Renal pelvis (tissue), 4 donors: ENCODE data around the gene IQSEC1. TPM values are rescaled to one million over a fixed set of nuclear protein-coding genes. Genes with fewer than 3 reads are reported as not detected.
"Not testable (repeated sequence)": the region's sequence is repeated elsewhere in the genome, so short reads cannot be mapped to it uniquely, and the experiment has no call there.

Experiments
- DNase-seq: peaks from one replicate; pipeline ENCODE4 v3.0.0-alpha.2; 2013
- polyA plus RNA-seq, 3 donors: library from polyadenylated mRNA; unstranded; fragments of 120-200 nt; gene quantifications; one replicate each; pipeline ENCODE4 v1.2.1, GENCODE V29; 2013; ENCODE audit not compliant: insufficient read length in 3 of 3

IQSEC1 gene
- polyA plus RNA-seq, 3 donors = 33.0 to 40.4 (median 35.6) TPM

DNA sequence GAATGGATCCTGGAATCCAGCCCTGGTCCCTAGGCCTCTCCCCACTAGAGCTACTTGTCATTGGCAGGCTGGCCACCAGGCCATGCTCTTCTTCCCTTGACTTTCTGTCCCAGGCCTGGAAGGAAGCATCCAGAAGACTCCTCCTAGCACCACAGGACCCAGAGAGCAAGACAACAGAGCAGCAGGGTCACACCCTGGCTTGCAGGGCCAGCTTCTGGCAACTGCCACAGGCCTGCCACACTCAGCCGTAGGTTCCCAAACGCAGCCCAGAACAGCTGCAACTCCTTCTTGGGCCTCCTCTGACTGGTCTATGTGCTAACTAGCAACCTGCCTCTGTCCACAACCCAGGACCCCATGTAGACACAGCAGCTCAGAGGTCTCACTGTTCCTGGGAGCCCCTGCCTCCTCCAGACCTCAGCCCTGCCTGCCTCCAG, 195.1 kb downstream of the IQSEC1 start:
- no peak for DNase-seq

- DNase-seq = no peak
Observed at GRCh38 chr3:12877040-12877439, 196.2 kb downstream of the IQSEC1 start.

DNA sequence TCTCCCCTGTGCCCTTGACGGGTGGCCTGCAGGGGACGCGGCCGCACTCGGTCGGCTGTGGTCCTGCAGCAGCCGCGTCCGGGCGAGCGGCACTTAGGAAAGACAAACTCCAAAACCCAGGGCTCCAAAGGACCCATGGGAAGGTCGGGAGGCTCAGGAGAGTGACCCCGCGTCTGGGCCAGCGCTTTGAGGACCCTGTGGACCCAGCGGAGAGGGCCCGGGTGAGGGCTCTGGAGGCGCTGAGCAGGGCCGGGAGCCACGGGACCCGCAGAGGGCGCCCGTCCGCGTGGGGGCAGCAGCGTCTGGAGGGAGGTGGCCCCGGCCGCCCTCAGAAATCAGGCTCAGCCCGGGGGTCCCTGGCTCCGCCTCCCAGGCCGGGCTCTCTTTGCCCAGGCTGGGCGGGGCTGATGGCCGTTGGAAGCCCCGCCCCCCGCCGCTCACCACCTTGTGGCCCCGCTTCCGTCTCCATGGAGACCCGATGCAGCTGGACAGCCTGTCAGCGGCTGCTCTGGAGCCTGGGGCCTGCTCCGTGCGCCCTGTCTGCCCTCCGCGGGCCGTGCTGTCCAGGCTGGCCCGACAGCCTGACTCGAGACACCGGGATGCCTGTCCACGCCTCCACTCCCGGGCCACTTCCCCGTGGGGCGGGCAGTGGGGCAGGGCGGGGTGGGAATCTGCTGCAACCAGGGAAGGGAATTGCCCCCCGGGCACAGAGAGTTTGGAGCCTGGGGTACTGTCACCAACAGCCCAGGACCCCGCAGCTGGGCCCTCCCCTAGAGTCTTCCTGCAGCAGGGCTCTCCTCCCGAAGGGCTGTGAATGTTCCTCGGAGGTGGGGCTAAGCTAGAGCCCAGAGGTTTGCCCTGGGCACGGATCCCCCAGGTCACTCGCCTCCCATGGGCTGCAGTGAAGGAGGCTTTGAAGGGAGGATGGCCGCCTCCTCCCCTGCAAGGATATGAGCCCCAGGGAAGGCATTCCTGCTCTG, 197.1 kb downstream of the IQSEC1 start:
- no peak for DNase-seq

DNA sequence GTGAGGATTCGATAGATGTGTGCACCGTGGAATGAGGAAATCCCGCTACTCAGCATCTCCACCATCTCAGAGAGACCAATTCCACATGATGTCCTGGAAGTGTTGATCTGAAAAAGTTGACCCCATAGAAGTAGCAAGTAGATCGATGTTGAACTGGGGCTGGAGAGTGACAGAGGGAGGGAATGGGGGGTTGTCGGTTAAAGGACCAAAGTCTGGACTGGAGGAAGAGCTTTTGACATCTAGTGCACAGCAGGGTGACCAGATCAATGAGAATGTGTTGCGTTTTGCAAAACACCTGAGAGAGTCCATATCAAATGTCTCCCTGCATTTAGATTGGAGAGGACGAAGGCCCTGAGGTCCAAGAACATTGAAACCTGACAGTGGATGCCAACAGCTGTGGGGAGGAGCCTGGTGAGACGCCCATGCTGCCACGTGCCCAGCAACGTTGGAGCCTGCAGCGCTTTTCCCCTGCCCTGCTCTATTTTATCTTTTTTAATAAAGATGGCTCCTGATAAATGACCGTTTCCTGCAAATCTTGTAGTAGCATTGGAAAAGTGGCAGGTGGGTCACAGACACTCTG, 201.7 kb downstream of the IQSEC1 start:
- no peak for DNase-seq

GRCh38 chr3:12870942-12871341, 202.3 kb downstream of the IQSEC1 start:
- no peak for DNase-seq

DNA sequence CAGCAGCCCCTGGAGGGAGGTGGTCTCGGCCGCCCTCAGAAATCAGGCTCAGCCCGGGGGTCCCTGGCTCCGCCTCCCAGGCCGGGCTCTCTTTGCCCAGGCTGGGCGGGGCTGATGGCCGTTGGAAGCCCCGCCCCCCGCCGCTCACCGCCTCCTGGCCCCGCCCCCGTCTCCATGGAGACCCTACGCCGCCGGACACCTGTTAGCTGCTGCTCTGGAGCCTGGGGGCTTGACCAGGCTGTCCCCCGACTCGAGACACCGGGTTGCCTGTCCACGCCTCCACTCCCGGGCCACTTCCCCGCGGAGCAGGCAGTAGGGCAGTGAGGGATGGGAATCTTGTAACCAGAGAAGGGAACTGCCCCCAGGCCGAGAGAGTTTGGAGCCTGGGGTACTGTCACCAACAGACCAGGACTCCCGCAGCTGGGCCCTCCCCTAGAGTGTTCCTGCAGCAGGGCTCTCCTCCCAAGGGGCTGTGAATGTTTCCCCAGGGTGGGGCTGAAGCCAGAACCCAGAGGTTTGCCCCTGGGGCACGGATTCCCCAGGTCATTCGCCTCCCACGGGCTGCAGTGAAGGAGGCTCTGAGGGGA, 204.1 kb downstream of the IQSEC1 start:
- DNase-seq = peak; percentile 46

DNA sequence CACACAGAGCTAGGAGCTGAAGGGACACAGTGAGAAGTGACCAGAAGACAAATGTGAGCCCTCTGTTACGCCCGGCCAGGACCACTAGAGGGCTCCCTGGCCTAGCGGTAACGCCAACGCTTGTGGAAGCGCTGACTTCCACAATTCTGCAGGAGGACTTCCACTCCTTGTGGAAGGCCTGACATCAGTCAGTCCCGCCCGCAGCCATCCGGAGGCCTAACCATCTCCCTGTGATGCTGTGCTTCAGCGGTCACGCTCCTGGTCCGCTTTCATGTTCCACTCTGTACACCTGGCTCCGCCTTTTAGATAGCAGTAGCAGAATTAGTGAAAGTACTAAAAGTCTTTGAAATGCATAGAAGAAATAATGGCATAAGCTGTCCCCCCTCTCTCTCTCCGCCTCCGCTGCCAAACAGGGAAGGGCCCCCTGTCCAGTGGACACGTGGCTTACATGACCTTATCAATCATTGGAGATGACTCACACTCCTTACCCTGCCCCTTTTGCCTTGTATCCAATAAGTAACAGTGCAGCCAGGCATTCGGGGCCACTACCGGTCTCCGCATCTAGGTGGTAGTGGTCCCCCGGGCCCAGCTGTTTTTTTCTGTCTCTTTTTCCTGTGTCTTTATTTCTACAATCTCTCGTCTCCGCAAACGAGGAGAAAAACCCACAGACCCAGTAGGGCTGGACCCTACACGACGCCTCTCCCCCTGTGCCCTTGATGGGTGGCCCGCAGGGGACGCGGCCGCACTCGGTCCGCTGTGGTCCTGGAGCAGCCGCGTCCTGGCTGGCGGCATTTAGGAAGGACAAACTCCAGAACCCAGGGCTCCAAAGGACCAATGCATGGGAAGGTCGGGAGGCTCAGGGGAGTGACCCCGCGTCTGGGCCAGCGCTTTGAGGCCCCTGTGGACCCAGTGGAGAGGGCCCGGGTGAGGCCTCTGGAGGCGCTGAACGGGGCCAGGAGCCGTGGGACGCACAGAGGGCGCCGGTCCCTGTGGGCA, 204.9 kb downstream of the IQSEC1 start:
- peak; percentile 80 for DNase-seq

DNA sequence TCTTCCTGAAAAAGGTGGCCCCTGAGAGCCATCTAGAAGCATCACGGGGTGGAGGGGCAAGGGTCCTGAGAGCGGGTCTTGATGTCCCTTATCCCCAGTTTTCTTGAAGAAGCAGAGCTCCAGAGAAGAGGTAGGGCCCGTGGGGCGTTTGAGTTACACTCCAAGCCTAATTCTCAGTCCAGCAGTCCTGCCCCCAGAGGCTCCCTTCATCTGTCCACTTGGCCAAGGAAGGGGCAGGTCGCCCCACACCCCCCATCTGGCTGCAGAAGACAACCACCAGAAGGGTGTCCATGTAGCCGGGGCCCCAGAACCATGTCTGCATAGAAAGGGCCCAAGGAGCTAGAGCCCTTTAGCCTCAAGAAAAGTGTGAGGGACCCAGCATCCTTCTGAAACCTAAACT, 206.4 kb downstream of the IQSEC1 start:
- no peak for DNase-seq

- no peak for DNase-seq
Observed at GRCh38 chr3:12865271-12865670, 208.0 kb downstream of the IQSEC1 start.

DNA sequence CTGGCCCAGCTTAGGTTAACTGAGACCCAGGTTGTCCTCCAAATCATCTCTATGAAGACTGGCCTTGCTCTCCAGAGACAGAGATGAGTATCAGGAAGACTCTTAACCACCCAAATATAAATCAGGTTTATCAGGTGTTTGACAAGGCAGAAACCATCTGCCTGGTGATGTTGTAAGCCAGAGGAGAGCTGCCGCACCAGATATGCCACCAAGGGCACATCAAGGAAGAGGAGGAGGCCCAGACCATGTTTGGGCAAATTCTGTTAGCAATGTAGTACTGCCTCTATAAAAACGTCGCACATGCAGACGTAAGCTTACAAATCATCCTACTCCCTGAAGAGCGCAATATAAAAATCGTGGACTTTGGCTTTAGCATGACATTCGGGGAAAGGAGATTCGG, 210.8 kb downstream of the IQSEC1 start:
- no peak for DNase-seq

DNA sequence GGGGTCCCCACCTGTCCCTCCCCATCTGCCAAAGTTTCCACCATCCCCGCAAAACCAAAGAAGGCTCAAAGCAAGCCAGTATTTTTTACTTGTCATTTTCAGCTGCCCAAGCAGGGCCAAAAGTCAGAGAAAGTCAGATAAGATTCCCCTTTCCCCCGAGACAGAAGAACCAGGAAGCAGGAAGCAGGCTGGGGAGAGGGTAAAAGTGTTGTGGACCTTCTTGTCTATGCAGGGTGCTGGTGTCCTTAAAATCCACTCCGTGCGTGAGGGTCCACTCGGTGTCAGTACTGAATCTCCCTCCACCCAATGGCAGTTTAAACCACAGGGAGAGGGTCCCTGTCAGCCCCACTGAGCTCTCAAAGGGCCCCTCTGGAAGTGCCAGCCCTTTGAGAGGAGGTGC, 211.6 kb downstream of the IQSEC1 start:
- DNase-seq = no peak

DNA sequence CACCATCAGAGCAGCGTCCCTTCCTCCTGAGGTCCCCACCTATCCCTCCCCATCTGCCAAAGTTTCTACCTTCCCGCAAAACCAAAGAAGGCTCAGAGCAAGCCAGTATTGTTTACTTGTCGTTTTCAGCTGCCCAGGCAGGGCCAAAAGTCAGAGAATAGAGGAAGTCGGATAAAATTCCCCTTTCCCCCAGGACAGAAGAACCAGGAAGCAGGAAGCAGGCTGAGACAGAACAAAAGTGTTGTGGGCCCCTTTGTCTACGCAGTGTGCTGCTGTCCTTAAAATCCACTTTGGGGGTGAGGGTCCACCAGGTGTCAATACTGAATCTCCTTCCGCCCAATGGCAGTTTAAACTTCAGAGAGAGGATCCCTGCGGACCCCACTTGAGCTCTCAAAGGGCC, 213.4 kb downstream of the IQSEC1 start:
- no peak for DNase-seq

DNA sequence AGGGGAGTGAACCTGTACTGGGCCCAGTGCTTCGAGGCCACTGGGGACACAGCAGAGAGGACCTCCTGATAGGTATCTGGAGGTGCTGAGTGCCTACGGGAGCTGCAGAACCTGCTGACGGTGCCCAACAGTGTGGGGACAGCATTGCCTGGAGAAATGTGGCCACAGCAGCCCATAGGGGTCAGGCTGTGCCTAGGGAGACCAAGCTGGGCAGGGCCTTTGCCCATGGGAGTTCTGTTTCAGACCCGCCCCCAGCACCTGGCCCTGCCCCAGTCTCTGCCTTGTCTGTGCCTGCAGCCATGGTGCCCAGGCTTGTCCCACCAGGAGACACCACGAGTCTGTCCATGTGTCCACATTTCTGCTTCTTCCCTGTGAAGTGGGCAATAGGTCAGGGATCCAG, 216.6 kb downstream of the IQSEC1 start:
- DNase-seq = no peak

GRCh38 chr3:12854565-12854964, 218.7 kb downstream of the IQSEC1 start:
- no peak for DNase-seq

DNA sequence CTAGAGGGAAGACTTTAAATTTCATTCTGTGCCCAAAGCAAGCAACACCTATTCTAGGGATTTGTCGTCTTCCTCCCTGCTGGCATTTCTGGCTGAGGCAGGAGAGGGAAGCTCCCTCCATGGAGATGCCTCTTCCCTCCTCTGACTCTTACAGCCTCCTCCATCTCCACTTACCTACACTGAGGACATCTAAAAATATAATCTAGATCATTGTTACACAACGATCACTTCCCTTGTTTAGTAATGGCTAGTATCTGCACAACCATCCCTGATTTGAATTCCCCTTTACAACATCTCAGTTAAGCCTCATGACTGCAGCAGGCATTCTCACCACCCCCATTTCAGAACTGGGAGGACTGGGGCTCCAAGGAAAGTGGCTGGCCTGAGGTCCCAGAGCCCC, 219.4 kb downstream of the IQSEC1 start:
- not testable (repeated sequence) for DNase-seq

DNA sequence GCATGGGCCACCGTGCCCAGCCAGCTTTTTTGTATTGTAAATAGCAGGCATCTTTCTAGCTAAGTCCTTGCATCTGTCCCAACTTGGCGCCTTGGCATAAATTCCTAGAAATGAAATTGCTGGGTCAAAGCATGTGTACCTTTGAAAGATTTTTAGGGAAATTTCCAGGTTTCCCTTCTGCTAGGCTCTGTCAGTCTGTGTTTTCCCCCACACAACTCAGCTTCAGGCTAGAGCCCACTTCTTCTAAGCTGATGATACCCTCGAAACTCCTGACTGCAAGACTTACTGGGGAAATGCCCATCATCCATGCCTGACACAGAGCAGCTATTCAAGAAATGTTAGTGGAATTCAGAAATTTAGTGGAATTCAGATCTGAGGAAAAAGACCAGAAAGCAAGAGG, 221.0 kb downstream of the IQSEC1 start:
- DNase-seq = no peak

Other genes with a start within 250 kb of the IQSEC1 start
- gene RPL32, start 231.9 kb downstream of the IQSEC1 start, polyA plus RNA-seq = 1,000 to 10,000 TPM; 1,940 to 2,392 (median 2,077) TPM